ENCODE measurements around the gene ITGB4.

ITGB4 gene

GRCh38 chr17:75779987-75780889, 59.0 kb downstream of the ITGB4 start:
- DNase-seq (ENCODE audit: low read depth), result no peak
- no peak overlapping the region for H3K4me3 ChIP-seq (ENCODE audit: control insufficient read depth, low read depth, low read length)
- TF ChIP-seq CTCF (conservative IDR thresholded peaks at IDR 0.05; ENCODE audit: control insufficient read depth, insufficient read depth, low read depth, low read length), result no peak

GRCh38 chr17:75783069-75783783, 62.0 kb downstream of the ITGB4 start:
- peak overlapping the region; percentile 29 for H3K4me3 ChIP-seq (ENCODE audit: control insufficient read depth, low read depth, low read length)
- DNase-seq (ENCODE audit: low read depth), result peak; percentile 75
- peak; percentile 79 for TF ChIP-seq CTCF (conservative IDR thresholded peaks at IDR 0.05; ENCODE audit: control insufficient read depth, insufficient read depth, low read depth, low read length)

GRCh38 chr17:75783803-75784472, 62.7 kb downstream of the ITGB4 start:
- DNase-seq (ENCODE audit: low read depth), result no peak
- peak overlapping the region; percentile 75 for H3K4me3 ChIP-seq (ENCODE audit: control insufficient read depth, low read depth, low read length)
- TF ChIP-seq CTCF (conservative IDR thresholded peaks at IDR 0.05; ENCODE audit: control insufficient read depth, insufficient read depth, low read depth, low read length), result no peak

- H3K4me3 ChIP-seq (ENCODE audit: control insufficient read depth, low read depth, low read length), result peak within 1 kb of the TSS; percentile 75
- DNase-seq (ENCODE audit: low read depth), result peak; percentile 100
- no peak for TF ChIP-seq CTCF (conservative IDR thresholded peaks at IDR 0.05; ENCODE audit: control insufficient read depth, insufficient read depth, low read depth, low read length)
Observed at GRCh38 chr17:75784473-75785015, 63.3 kb downstream of the ITGB4 start, which contains the start of gene UNK. UNK (plus strand) TSS chr17:75784806; CDS start chr17:75784881, 75 bp downstream.

GRCh38 chr17:75785016-75785890, 64.0 kb downstream of the ITGB4 start:
- TF ChIP-seq CTCF (conservative IDR thresholded peaks at IDR 0.05; ENCODE audit: control insufficient read depth, insufficient read depth, low read depth, low read length), result no peak
- peak overlapping the region; percentile 75 for H3K4me3 ChIP-seq (ENCODE audit: control insufficient read depth, low read depth, low read length)
- peak; percentile 89 for DNase-seq (ENCODE audit: low read depth)

Data from fibroblast of mammary gland (primary cell).